Vagina (tissue), 2 donors: ENCODE results near the gene BCL7B.

Source experiments
- POLR2A ChIP-seq, 2 donors: fragments of 450-650 bp; IDR thresholded peaks; one replicate each; pipeline ENCODE4 v1.6.1; 2017; ENCODE audit warnings: antibody characterized with exemption in 2 of 2, mild to moderate bottlenecking in 2 of 2, moderate library complexity in 2 of 2
- TF ChIP-seq, protein P1 (sequence below), 3 experiments: fragments of 450-650 bp in 2 of 3; fragments of 200-600 bp in 1 of 3; sonication (generic) in 1 of 3; IDR thresholded peaks; one replicate each; pipeline ENCODE4 v1.5.1; 2017 to 2019; ENCODE audit warnings: antibody characterized with exemption in 3 of 3, mild to moderate bottlenecking in 2 of 3, moderate library complexity in 2 of 3

DNA sequence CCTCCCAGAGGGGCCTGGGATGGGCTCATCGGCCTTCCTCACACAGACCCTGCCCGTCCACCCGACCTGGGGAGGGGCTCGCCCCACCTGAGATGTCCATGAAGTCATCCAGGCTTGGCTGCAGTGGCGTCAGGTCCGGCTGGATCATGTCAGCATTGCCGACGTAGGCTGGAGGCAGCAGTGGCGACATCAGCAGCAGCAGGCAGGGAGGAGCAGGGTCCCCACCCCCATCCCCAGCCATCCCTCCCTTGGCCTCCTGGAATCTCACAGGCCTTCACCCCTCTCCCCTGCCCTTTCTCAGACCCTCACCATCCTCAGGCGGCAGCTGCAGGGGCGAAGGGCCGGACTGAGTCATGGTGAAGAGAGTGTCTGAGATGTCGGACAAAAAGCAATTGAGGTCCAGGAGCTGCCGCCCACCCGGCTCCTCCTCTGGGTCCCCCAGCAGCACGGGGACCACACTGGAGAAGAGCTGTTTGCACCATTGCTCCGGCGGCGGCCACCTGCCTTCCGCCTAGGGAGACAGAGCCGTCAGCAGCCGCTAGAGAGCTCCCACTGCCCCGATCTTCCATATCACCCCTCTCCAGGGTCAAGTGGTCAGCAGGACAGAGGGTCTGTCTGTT is 48.2 kb upstream of the BCL7B start:
- no peak for TF ChIP-seq POLR2A (IDR thresholded peaks at IDR 0.05)
- TF ChIP-seq, protein P1, sequence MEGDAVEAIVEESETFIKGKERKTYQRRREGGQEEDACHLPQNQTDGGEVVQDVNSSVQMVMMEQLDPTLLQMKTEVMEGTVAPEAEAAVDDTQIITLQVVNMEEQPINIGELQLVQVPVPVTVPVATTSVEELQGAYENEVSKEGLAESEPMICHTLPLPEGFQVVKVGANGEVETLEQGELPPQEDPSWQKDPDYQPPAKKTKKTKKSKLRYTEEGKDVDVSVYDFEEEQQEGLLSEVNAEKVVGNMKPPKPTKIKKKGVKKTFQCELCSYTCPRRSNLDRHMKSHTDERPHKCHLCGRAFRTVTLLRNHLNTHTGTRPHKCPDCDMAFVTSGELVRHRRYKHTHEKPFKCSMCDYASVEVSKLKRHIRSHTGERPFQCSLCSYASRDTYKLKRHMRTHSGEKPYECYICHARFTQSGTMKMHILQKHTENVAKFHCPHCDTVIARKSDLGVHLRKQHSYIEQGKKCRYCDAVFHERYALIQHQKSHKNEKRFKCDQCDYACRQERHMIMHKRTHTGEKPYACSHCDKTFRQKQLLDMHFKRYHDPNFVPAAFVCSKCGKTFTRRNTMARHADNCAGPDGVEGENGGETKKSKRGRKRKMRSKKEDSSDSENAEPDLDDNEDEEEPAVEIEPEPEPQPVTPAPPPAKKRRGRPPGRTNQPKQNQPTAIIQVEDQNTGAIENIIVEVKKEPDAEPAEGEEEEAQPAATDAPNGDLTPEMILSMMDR (IDR thresholded peaks at IDR 0.05), result no peak
